ENCODE data around the gene CHST1. TPM values are rescaled to one million over a fixed set of nuclear protein-coding genes. Genes with fewer than 3 reads are reported as not detected.
A peak's percentile ranks its signal among the peaks of the same experiment; 100 is the strongest.

The CHST1 gene
- total and polyA plus RNA-seq, 12 donors: 1.1 to 13.5 (median 4.4) TPM

GRCh38 chr11:45643598-45644260, 21.7 kb downstream of the CHST1 start:
- H3K4me3 ChIP-seq: no peak overlapping the region
- peaks cover 3% of the 10 kb centered on the region for H3K27me3 ChIP-seq
- H3K27ac ChIP-seq: no peak overlapping the region
- intact Hi-C loops (cut with DNase I): no loop called here
- no peaks in the 10 kb centered on the region for H3K4me1 ChIP-seq (replicated peaks in 1 of 2)
- H3K9me3 ChIP-seq (replicated peaks in 1 of 3): no peaks in the 10 kb centered on the region
- 60 to 74% (median 67%) methylated on average over 7 of the region's 7 CpGs for WGBS, 4 donors
- TF ChIP-seq, protein P1, sequence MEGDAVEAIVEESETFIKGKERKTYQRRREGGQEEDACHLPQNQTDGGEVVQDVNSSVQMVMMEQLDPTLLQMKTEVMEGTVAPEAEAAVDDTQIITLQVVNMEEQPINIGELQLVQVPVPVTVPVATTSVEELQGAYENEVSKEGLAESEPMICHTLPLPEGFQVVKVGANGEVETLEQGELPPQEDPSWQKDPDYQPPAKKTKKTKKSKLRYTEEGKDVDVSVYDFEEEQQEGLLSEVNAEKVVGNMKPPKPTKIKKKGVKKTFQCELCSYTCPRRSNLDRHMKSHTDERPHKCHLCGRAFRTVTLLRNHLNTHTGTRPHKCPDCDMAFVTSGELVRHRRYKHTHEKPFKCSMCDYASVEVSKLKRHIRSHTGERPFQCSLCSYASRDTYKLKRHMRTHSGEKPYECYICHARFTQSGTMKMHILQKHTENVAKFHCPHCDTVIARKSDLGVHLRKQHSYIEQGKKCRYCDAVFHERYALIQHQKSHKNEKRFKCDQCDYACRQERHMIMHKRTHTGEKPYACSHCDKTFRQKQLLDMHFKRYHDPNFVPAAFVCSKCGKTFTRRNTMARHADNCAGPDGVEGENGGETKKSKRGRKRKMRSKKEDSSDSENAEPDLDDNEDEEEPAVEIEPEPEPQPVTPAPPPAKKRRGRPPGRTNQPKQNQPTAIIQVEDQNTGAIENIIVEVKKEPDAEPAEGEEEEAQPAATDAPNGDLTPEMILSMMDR (IDR thresholded peaks at IDR 0.05): no peak
- TF ChIP-seq POLR2A (IDR thresholded peaks at IDR 0.05): no peak
- peak in 1 of 7 donors; percentile 39 for DNase-seq
- no peaks in the 10 kb centered on the region for H3K36me3 ChIP-seq (replicated peaks in 1 of 2)

DNA sequence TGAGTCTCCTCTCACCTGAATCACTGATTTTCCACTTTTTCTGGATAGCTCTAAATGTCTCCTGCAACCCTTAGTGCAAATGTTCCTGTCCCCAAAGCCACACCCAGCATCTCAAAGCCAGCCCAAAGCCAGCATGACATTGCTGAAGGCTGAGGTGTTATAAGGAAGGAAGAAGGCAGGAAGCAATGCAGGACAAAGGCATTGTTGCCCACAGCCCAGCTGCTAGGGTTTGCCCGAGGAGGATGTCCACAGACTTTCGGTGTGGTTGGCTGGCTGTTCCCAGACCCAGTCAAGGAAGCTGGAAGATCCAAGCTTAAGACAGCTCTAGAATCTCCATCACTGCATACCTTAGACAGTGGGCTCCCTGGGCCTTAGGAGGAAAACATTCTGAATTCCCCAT, 23.5 kb downstream of the CHST1 start:
- 56 to 79% (median 60%) methylated on average over 2 of the region's 2 CpGs for WGBS, 4 donors
- Histone ChIP-seq H3K4me1 (replicated peaks in 1 of 2) (no peaks in the 10 kb centered on the region), H3K27ac (no peak overlapping the region), H3K36me3 (replicated peaks in 1 of 2) (no peaks in the 10 kb centered on the region), H3K9me3 (replicated peaks in 1 of 3) (no peaks in the 10 kb centered on the region), H3K4me3 (no peak overlapping the region), H3K27me3 (peaks cover under 1% of the 10 kb centered on the region)
- intact Hi-C loops (cut with DNase I): no loop called here
- TF ChIP-seq, protein P1 (IDR thresholded peaks at IDR 0.05): no peak
- no peak for TF ChIP-seq POLR2A (IDR thresholded peaks at IDR 0.05)
- no peak for DNase-seq

DNA sequence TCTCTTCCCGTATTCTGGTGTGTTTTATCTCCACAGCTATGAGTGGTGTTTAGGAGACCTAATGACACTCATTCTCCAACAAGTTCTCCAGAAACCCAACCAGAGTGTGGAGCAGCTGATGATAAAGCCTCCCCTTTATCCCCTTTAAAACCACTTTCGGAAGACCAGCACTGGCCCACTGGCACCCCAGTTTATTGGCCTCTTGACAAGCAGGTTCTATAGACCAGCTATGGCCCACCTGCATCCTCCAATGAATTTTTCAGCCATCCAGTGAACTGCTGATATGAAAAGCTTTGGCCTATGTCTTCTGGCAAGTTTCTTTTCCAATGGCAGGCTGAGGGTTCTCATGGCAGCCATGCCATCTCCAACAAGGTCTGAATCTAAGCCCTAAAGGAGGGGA, 27.4 kb downstream of the CHST1 start:
- TF ChIP-seq, protein P1 (IDR thresholded peaks at IDR 0.05): no peak
- no peak for TF ChIP-seq POLR2A (IDR thresholded peaks at IDR 0.05)
- intact Hi-C loops (cut with DNase I): no loop called here
- H3K27me3 ChIP-seq: no peaks in the 10 kb centered on the region

DNA sequence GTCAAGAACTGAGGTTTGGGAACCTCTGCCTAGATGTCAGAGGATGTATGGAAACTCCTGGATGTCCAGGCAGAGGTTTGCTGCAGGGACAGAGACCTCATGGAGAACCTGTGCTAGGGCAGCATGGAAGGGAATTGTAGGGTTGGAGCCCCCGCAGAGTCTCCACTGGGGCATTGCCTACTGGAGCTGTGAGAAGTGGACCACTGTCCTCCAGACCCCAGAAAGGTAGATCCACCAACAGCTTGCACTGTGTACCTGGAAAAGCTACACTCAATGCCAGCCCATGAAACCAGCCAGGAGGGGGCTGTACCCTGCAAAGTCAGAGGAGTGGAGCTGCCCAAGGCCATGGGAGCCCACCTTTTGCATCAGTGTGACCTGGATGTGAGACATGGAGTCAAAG, 29.5 kb downstream of the CHST1 start:
- Histone ChIP-seq H3K36me3 (replicated peaks in 1 of 2) (no peaks in the 10 kb centered on the region), H3K4me1 (replicated peaks in 1 of 2) (no peaks in the 10 kb centered on the region), H3K27ac (no peak overlapping the region), H3K9me3 (replicated peaks in 1 of 3) (no peaks in the 10 kb centered on the region), H3K27me3 (no peaks in the 10 kb centered on the region), H3K4me3 (no peak overlapping the region)
- no peak for DNase-seq
- WGBS, 4 donors: 40 to 100% (median 94%) methylated on average over 1 of the region's 1 CpG
- intact Hi-C loops (cut with DNase I): no loop called here
- TF ChIP-seq, protein P1 (IDR thresholded peaks at IDR 0.05): no peak
- no peak for TF ChIP-seq POLR2A (IDR thresholded peaks at IDR 0.05)

More for the DNA sequence above, 27.4 kb downstream of the CHST1 start:
- Histone ChIP-seq H3K27ac (no peak overlapping the region), H3K4me1 (replicated peaks in 1 of 2) (no peaks in the 10 kb centered on the region), H3K36me3 (replicated peaks in 1 of 2) (no peaks in the 10 kb centered on the region), H3K4me3 (no peak overlapping the region), H3K9me3 (replicated peaks in 1 of 3) (no peaks in the 10 kb centered on the region)
- 56 to 81% (median 74%) methylated on average over 1 to 2 of the region's 2 CpGs for WGBS, 4 donors
- DNase-seq: no peak
